Suppressor macrophage (primary cell): Measurements from ENCODE around the gene RAB15.
"Not testable (repeated sequence)": the region's sequence is repeated elsewhere in the genome, so short reads cannot be mapped to it uniquely, and the experiment has no call there.

Source experiments
- DNase-seq, 4 experiments: peaks; one replicate each; pipeline ENCODE4 v3.0.0-alpha.2; 2020 to 2022

The RAB15 gene

GRCh38 chr14:64937171-64937820 lies 34.8 kb downstream of the RAB15 start:
- DNase-seq = no peak

GRCh38 chr14:64935508-64935907 lies 36.6 kb downstream of the RAB15 start:
- DNase-seq = no peak

GRCh38 chr14:64934338-64934929 lies 37.7 kb downstream of the RAB15 start:
- DNase-seq = no peak

- no peak for DNase-seq
Observed at GRCh38 chr14:64932231-64932630, 39.9 kb downstream of the RAB15 start.

GRCh38 chr14:64931123-64931522 lies 41.0 kb downstream of the RAB15 start:
- DNase-seq = no peak

GRCh38 chr14:64930085-64930843 lies 41.9 kb downstream of the RAB15 start:
- DNase-seq = no peak

GRCh38 chr14:64929014-64929359 lies 43.1 kb downstream of the RAB15 start:
- no peak for DNase-seq

GRCh38 chr14:64928239-64929013 lies 43.7 kb downstream of the RAB15 start:
- DNase-seq = no peak

- DNase-seq = no peak
Observed at GRCh38 chr14:64927031-64927430, 45.1 kb downstream of the RAB15 start.

- no peak for DNase-seq
Observed at GRCh38 chr14:64926398-64926995, 45.6 kb downstream of the RAB15 start.

- no peak for DNase-seq
Observed at GRCh38 chr14:64923015-64923414, 49.1 kb downstream of the RAB15 start.

GRCh38 chr14:64920465-64920864 lies 51.7 kb downstream of the RAB15 start:
- DNase-seq = no peak

- no peak for DNase-seq
Observed at GRCh38 chr14:64919618-64920017, 52.5 kb downstream of the RAB15 start.

GRCh38 chr14:64919215-64919614 lies 52.9 kb downstream of the RAB15 start:
- no peak for DNase-seq

- no peak for DNase-seq
Observed at GRCh38 chr14:64918216-64918615, 53.9 kb downstream of the RAB15 start.

GRCh38 chr14:64915797-64916196 lies 56.3 kb downstream of the RAB15 start:
- peak; percentile 56 to 82 (median 68) for DNase-seq

GRCh38 chr14:64915029-64915424 lies 57.1 kb downstream of the RAB15 start:
- no peak for DNase-seq

- peak; percentile 98 to 100 (median 99) for DNase-seq
Observed at GRCh38 chr14:64914237-64915028, 57.7 kb downstream of the RAB15 start, which contains the start of gene CHURC1. Gene CHURC1 (plus strand): TSS chr14:64914455. CDS start chr14:64914496, 41 bp downstream.

GRCh38 chr14:64913477-64913876 lies 58.7 kb downstream of the RAB15 start:
- DNase-seq = not testable (repeated sequence)

GRCh38 chr14:64912261-64912660 lies 59.9 kb downstream of the RAB15 start:
- no peak for DNase-seq

GRCh38 chr14:64910847-64911495 lies 61.2 kb downstream of the RAB15 start:
- peak in 3 of 4 experiments; percentile 19 to 46 (median 43) for DNase-seq
